HG02763 (cell line): ENCODE measurements around the gene CBFB.
A peak's percentile ranks its signal among the peaks of the same experiment; 100 is the strongest.
"Not testable (repeated sequence)": the region's sequence is repeated elsewhere in the genome, so short reads cannot be mapped to it uniquely, and the experiment has no call there.

ENCODE experiments used
- ATAC-seq: cut with Tn5 transposase; IDR thresholded peaks from one replicate; pipeline ENCODE4 v1.9.1; 2021; ENCODE audit warnings: mild to moderate bottlenecking, moderate library complexity; ENCODE audit not compliant: unreplicated experiment

Gene CBFB

GRCh38 chr16:67040906-67041305 lies 12.0 kb downstream of the CBFB start:
- no peak for ATAC-seq

- ATAC-seq = not testable (repeated sequence)
These were observed 12.6 kb downstream of the CBFB start for GRCh38 chr16:67041520-67041919.

GRCh38 chr16:67043420-67043819 lies 14.5 kb downstream of the CBFB start:
- ATAC-seq = no peak

GRCh38 chr16:67050796-67051195 lies 21.8 kb downstream of the CBFB start:
- no peak for ATAC-seq

GRCh38 chr16:67052399-67052798 lies 23.4 kb downstream of the CBFB start:
- ATAC-seq = no peak

GRCh38 chr16:67053767-67054334 lies 24.9 kb downstream of the CBFB start:
- ATAC-seq = no peak

- ATAC-seq = no peak
These were observed 26.0 kb downstream of the CBFB start for GRCh38 chr16:67054901-67055300.

- ATAC-seq = no peak
These were observed 27.0 kb downstream of the CBFB start for GRCh38 chr16:67055712-67056487.

- ATAC-seq = no peak
These were observed 34.1 kb downstream of the CBFB start for GRCh38 chr16:67063008-67063407.

- no peak for ATAC-seq
These were observed 39.3 kb downstream of the CBFB start for GRCh38 chr16:67068212-67068753.

- ATAC-seq = no peak
These were observed 42.6 kb downstream of the CBFB start for GRCh38 chr16:67071476-67072048.

GRCh38 chr16:67075331-67075730 lies 46.4 kb downstream of the CBFB start:
- ATAC-seq = no peak

- no peak for ATAC-seq
These were observed 48.9 kb downstream of the CBFB start for GRCh38 chr16:67077871-67078270.

- no peak for ATAC-seq
These were observed 53.2 kb downstream of the CBFB start for GRCh38 chr16:67082100-67082499.

GRCh38 chr16:67082891-67083290 lies 53.9 kb downstream of the CBFB start:
- no peak for ATAC-seq

GRCh38 chr16:67084345-67085028 lies 55.5 kb downstream of the CBFB start:
- peak; percentile 53 for ATAC-seq

- no peak for ATAC-seq
These were observed 57.9 kb downstream of the CBFB start for GRCh38 chr16:67086822-67087221.

- no peak for ATAC-seq
These were observed 58.3 kb downstream of the CBFB start for GRCh38 chr16:67087291-67087690.

GRCh38 chr16:67087803-67088202 lies 58.9 kb downstream of the CBFB start:
- ATAC-seq = no peak

- ATAC-seq = no peak
These were observed 59.6 kb downstream of the CBFB start for GRCh38 chr16:67088551-67088950.

GRCh38 chr16:67089101-67089500 lies 60.2 kb downstream of the CBFB start:
- ATAC-seq = no peak
